Retinal pigment epithelial cell (primary cell): Measurements from ENCODE around the gene CNOT11.

Experiments
- DNase-seq: peaks from one replicate; pipeline ENCODE4 v3.0.0-alpha.2; 2010; ENCODE audit warnings: low read depth
- H3K4me3 ChIP-seq: 2 replicates; pipeline ENCODE4 v1.5.1; 2011; ENCODE audit warnings: mild to moderate bottlenecking, low read length, control low read depth, moderate library complexity
- CTCF ChIP-seq: conservative IDR thresholded peaks from 2 replicates; pipeline ENCODE4 v1.5.1; 2011; ENCODE audit warnings: low read depth, low read length, control low read depth, inconsistent platforms

CNOT11 gene

GRCh38 chr2:101296371-101296770 lies 43.7 kb downstream of the CNOT11 start:
- no peak overlapping the region for H3K4me3 ChIP-seq
- no peak for TF ChIP-seq CTCF
- DNase-seq, result no peak

- H3K4me3 ChIP-seq, result no peak overlapping the region
- DNase-seq, result no peak
- no peak for TF ChIP-seq CTCF
Observed at GRCh38 chr2:101297383-101297782, 44.7 kb downstream of the CNOT11 start.

GRCh38 chr2:101299604-101300003 lies 46.9 kb downstream of the CNOT11 start:
- no peak for TF ChIP-seq CTCF
- no peak for DNase-seq
- no peak overlapping the region for H3K4me3 ChIP-seq

- H3K4me3 ChIP-seq, result no peak overlapping the region
- DNase-seq, result no peak
- TF ChIP-seq CTCF, result no peak
Observed at GRCh38 chr2:101300164-101300563, 47.5 kb downstream of the CNOT11 start.

GRCh38 chr2:101300836-101301235 lies 48.1 kb downstream of the CNOT11 start:
- DNase-seq, result peak; percentile 62
- TF ChIP-seq CTCF, result no peak
- no peak overlapping the region for H3K4me3 ChIP-seq

- no peak for TF ChIP-seq CTCF
- H3K4me3 ChIP-seq, result no peak overlapping the region
- no peak for DNase-seq
Observed at GRCh38 chr2:101302016-101302415, 49.3 kb downstream of the CNOT11 start.

- TF ChIP-seq CTCF, result no peak
Observed at GRCh38 chr2:101303688-101304087, 51.0 kb downstream of the CNOT11 start.

More at GRCh38 chr2:101303688-101304087, 51.0 kb downstream of the CNOT11 start:
- no peak for DNase-seq
- H3K4me3 ChIP-seq, result no peak overlapping the region
